ENCODE results near the gene SBF2.

The SBF2 gene

DNA sequence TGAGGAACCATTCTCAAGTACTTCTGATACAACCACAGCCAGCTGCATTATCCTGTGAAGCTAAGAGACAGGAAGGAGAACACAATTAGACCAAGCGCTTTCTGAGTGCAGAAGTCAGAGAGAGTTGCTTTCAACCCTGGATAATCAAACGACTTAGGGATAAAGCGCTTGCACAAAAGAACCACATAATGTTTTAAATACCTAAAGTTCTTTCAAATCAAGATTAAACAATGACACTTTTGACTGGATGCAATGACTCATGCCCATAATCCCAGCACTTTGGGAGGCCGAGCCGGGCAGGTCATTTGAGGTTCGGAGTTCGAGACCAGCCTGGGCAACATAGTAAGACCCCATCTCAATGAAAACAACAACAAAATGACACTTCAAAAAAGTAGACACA lies 485.1 kb downstream of the SBF2 start:
- no peak overlapping the region for H3K9ac ChIP-seq (ENCODE audit: low read length)

DNA sequence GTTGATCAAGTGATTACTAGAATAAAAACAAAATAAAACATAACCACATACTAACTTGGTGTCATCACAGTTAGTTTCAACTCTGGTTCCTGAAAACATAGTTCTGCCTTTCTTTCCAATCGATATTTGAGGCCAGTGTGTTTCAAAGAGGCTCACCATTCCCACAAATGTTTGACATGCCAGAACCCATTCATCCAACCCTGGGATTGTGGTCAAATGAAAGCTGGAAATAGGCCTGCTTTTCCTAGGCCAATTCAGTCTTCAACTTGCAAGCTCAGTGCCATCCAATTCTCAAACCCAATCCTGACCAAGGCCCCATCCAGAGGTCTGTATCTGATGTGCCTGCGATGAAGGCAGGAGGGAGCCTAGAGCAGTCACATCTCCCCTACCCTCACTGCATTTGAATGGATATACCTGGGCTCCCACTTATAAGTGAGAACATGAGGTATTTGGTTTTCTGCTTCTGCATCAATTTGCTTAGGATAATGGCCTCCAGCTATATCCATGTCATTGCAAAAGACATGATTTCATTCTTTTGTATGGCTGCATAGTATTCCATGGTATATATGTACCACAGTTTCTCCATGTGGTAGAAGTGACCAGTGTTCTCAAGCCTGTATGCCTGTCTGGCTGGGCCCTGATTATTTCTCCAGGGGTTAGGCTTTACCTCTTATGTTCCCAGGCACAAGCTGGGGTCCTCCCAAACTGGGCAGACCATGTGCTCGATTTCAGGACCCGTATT lies 486.9 kb downstream of the SBF2 start:
- Histone ChIP-seq H3K27me3 (ENCODE audit: insufficient read depth, low read length) (no peaks in the 10 kb centered on the region), H3K4me3 (ENCODE audit: low read depth, low read length, poor library complexity, severe bottlenecking) (no peak overlapping the region), H3K9me3 (ENCODE audit: low read length) (no peaks in the 10 kb centered on the region), H2AFZ (ENCODE audit: low read length) (no peak overlapping the region), H3F3A (ENCODE audit: insufficient read depth, low read length) (no peaks in the 10 kb centered on the region), H4K20me1 (ENCODE audit: insufficient read depth, low read length) (no peaks in the 10 kb centered on the region), H3K27ac (ENCODE audit: low read depth, low read length, poor library complexity, severe bottlenecking) (no peak overlapping the region), H3K4me1 (ENCODE audit: insufficient read depth, low read length, severe bottlenecking) (peaks cover 5% of the 10 kb centered on the region), H3K79me2 (ENCODE audit: insufficient read depth, low read length) (no peaks in the 10 kb centered on the region), H3K9ac (ENCODE audit: low read length) (no peak overlapping the region), H3K4me2 (ENCODE audit: low read length) (no peak overlapping the region), H3K9me2 (ENCODE audit: low read depth, low read length) (no peaks in the 10 kb centered on the region), H3K36me3 (ENCODE audit: insufficient read depth, low read length) (no peaks in the 10 kb centered on the region)
- no peak for TF ChIP-seq EZH2 (IDR thresholded peaks at IDR 0.05; ENCODE audit: borderline replicate concordance, low read length)
- TF ChIP-seq, protein P1, sequence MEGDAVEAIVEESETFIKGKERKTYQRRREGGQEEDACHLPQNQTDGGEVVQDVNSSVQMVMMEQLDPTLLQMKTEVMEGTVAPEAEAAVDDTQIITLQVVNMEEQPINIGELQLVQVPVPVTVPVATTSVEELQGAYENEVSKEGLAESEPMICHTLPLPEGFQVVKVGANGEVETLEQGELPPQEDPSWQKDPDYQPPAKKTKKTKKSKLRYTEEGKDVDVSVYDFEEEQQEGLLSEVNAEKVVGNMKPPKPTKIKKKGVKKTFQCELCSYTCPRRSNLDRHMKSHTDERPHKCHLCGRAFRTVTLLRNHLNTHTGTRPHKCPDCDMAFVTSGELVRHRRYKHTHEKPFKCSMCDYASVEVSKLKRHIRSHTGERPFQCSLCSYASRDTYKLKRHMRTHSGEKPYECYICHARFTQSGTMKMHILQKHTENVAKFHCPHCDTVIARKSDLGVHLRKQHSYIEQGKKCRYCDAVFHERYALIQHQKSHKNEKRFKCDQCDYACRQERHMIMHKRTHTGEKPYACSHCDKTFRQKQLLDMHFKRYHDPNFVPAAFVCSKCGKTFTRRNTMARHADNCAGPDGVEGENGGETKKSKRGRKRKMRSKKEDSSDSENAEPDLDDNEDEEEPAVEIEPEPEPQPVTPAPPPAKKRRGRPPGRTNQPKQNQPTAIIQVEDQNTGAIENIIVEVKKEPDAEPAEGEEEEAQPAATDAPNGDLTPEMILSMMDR (IDR thresholded peaks at IDR 0.05; ENCODE audit: low read length), result no peak

More for the DNA sequence above, 485.1 kb downstream of the SBF2 start:
- Histone ChIP-seq H3F3A (ENCODE audit: insufficient read depth, low read length) (no peaks in the 10 kb centered on the region), H3K36me3 (ENCODE audit: insufficient read depth, low read length) (no peaks in the 10 kb centered on the region), H3K4me3 (ENCODE audit: low read depth, low read length, poor library complexity, severe bottlenecking) (no peak overlapping the region), H3K9me3 (ENCODE audit: low read length) (no peaks in the 10 kb centered on the region), H3K9me2 (ENCODE audit: low read depth, low read length) (no peaks in the 10 kb centered on the region), H3K4me2 (ENCODE audit: low read length) (no peak overlapping the region), H3K27me3 (ENCODE audit: insufficient read depth, low read length) (no peaks in the 10 kb centered on the region), H3K27ac (ENCODE audit: low read depth, low read length, poor library complexity, severe bottlenecking) (no peak overlapping the region), H2AFZ (ENCODE audit: low read length) (no peak overlapping the region), H3K79me2 (ENCODE audit: insufficient read depth, low read length) (no peaks in the 10 kb centered on the region), H3K4me1 (ENCODE audit: insufficient read depth, low read length, severe bottlenecking) (no peaks in the 10 kb centered on the region), H4K20me1 (ENCODE audit: insufficient read depth, low read length) (no peaks in the 10 kb centered on the region)
- no peak for TF ChIP-seq EZH2 (IDR thresholded peaks at IDR 0.05; ENCODE audit: borderline replicate concordance, low read length)
- TF ChIP-seq, protein P1 (IDR thresholded peaks at IDR 0.05; ENCODE audit: low read length), result no peak

GRCh38 chr11:9804419-9804902 lies 489.6 kb downstream of the SBF2 start:
- H3K27me3 ChIP-seq (ENCODE audit: insufficient read depth, low read length), result no peaks in the 10 kb centered on the region
- no peaks in the 10 kb centered on the region for H3K9me2 ChIP-seq (ENCODE audit: low read depth, low read length)
- no peak overlapping the region for H3K4me3 ChIP-seq (ENCODE audit: low read depth, low read length, poor library complexity, severe bottlenecking)
- no peaks in the 10 kb centered on the region for H3F3A ChIP-seq (ENCODE audit: insufficient read depth, low read length)
- H2AFZ ChIP-seq (ENCODE audit: low read length), result no peak overlapping the region
- TF ChIP-seq EZH2 (IDR thresholded peaks at IDR 0.05; ENCODE audit: borderline replicate concordance, low read length), result no peak
- TF ChIP-seq, protein P1 (IDR thresholded peaks at IDR 0.05; ENCODE audit: low read length), result no peak
- H3K79me2 ChIP-seq (ENCODE audit: insufficient read depth, low read length), result no peaks in the 10 kb centered on the region
- H3K36me3 ChIP-seq (ENCODE audit: insufficient read depth, low read length), result no peaks in the 10 kb centered on the region
- H4K20me1 ChIP-seq (ENCODE audit: insufficient read depth, low read length), result no peaks in the 10 kb centered on the region
- H3K9ac ChIP-seq (ENCODE audit: low read length), result no peak overlapping the region
- no peak overlapping the region for H3K4me2 ChIP-seq (ENCODE audit: low read length)
- no peaks in the 10 kb centered on the region for H3K9me3 ChIP-seq (ENCODE audit: low read length)
- H3K27ac ChIP-seq (ENCODE audit: low read depth, low read length, poor library complexity, severe bottlenecking), result no peak overlapping the region
- H3K4me1 ChIP-seq (ENCODE audit: insufficient read depth, low read length, severe bottlenecking), result peaks cover 5% of the 10 kb centered on the region

Measured in OCI-LY1 (cell line).